H1 (cell line): ENCODE measurements around the gene IQCM. TPM values are rescaled to one million over a fixed set of nuclear protein-coding genes. Genes with fewer than 3 reads are reported as not detected.

Source experiments
- CTCF ChIA-PET: fragments of 300-600 bp; sonication (Branson Sonifier 250); formaldehyde crosslinking; loops from one replicate; lab custom pipeline; 2021; ENCODE audit not compliant: partially characterized antibody; lab: Charles Lee
- POLR2A ChIA-PET: fragments of 300-600 bp; sonication (Branson Sonifier 250); formaldehyde crosslinking; loops from one replicate; lab custom pipeline; 2021; ENCODE audit warnings: inconsistent platforms; ENCODE audit not compliant: partially characterized antibody; lab: Charles Lee
- DNase-seq, 2 experiments: peaks; one replicate each; pipeline versions ENCODE4 v3.0.0 to v3.0.0-alpha.2; 2010 to 2022; ENCODE audit warnings: low spot score in 2 of 2, low read depth in 1 of 2, mixed read lengths in 1 of 2
- FAIRE-seq: peaks from 2 replicates; lab custom pipeline; 2011; peaks lifted over from hg19 to GRCh38; lab: Jason Lieb, UNC
- H2AFZ ChIP-seq: 2 replicates; pipeline ENCODE4 v1.8.1; 2012; ENCODE audit warnings: low read length, inconsistent platforms
- H2AK5ac ChIP-seq: 2 replicates; pipeline ENCODE4 v1.6.1; 2013; ENCODE audit warnings: low read depth, low read length
- H2BK120ac ChIP-seq: replicated peaks from 2 replicates; pipeline ENCODE3; 2013; ENCODE audit warnings: low read depth, low read length, inconsistent platforms
- H2BK12ac ChIP-seq: 2 replicates; pipeline ENCODE4 v1.6.1; 2013; ENCODE audit warnings: low read depth, low read length
- H2BK15ac ChIP-seq: 2 replicates; pipeline ENCODE4 v1.6.1; 2013; ENCODE audit warnings: low read length
- H2BK20ac ChIP-seq: 2 replicates; pipeline ENCODE4 v1.6.1; 2013; ENCODE audit warnings: low read length
- H2BK5ac ChIP-seq: 2 replicates; pipeline ENCODE4 v1.6.1; 2013; ENCODE audit warnings: low read depth, low read length
- H3K14ac ChIP-seq: 2 replicates; pipeline ENCODE4 v1.6.1; 2013; ENCODE audit warnings: inconsistent platforms; ENCODE audit not compliant: insufficient read length
- H3K18ac ChIP-seq: 2 replicates; pipeline ENCODE4 v1.6.1; 2013; ENCODE audit warnings: low read length; ENCODE audit errors: extremely low read depth
- H3K23ac ChIP-seq: 2 replicates; pipeline ENCODE4 v1.6.1; 2013; ENCODE audit warnings: inconsistent platforms; ENCODE audit not compliant: insufficient read length
- H3K23me2 ChIP-seq: 2 replicates; pipeline ENCODE4 v1.6.1; 2013; ENCODE audit warnings: low read depth, low read length
- H3K27ac ChIP-seq: 2 replicates; pipeline ENCODE4 v1.6.1; 2011; ENCODE audit warnings: low read depth, low read length, inconsistent platforms
- H3K27me3 ChIP-seq, 4 experiments: replicated peaks in 1 of 4; 1 replicate in 1 of 4; 2 replicates in 3 of 4; pipeline versions ENCODE4 v1.6.1 to v1.8.1; 2011 to 2013; ENCODE audit warnings: low read length in 3 of 4, mild to moderate bottlenecking in 3 of 4, inconsistent platforms in 2 of 4, mixed read lengths in 2 of 4, moderate library complexity in 1 of 4; ENCODE audit not compliant: control insufficient read depth in 3 of 4, insufficient read depth in 3 of 4; ENCODE audit errors: extremely low read depth in 1 of 4
- H3K36me3 ChIP-seq, 4 experiments: 2 replicates each; pipeline versions ENCODE4 v1.6.1 to v1.8.1; 2011 to 2013; ENCODE audit warnings: mild to moderate bottlenecking in 4 of 4, low read length in 3 of 4, moderate library complexity in 2 of 4, control low read depth in 1 of 4, inconsistent platforms in 1 of 4; ENCODE audit not compliant: insufficient read depth in 4 of 4, control insufficient read depth in 2 of 4
- H3K4ac ChIP-seq: replicated peaks from 2 replicates; pipeline ENCODE3; 2013; ENCODE audit warnings: low read length, low read depth, mixed read lengths, inconsistent platforms; ENCODE audit not compliant: insufficient read length
- H3K4me1 ChIP-seq, 4 experiments: replicated peaks in 1 of 4; 1 replicate in 1 of 4; 2 replicates in 3 of 4; pipeline versions ENCODE4 v1.6.1 to v1.8.1; 2011 to 2013; ENCODE audit warnings: low read length in 3 of 4, inconsistent platforms in 2 of 4, mixed read lengths in 1 of 4; ENCODE audit not compliant: insufficient read depth in 4 of 4, control insufficient read depth in 3 of 4
- H3K4me2 ChIP-seq, 2 experiments: 2 replicates each; pipeline versions ENCODE4 v1.6.1 to v1.8.1; 2011 to 2013; ENCODE audit warnings: low read depth in 2 of 2, low read length in 2 of 2, control low read depth in 1 of 2, inconsistent platforms in 1 of 2, mild to moderate bottlenecking in 1 of 2; ENCODE audit not compliant: insufficient read depth in 1 of 2
- H3K4me3 ChIP-seq, 4 experiments: fragments of 200-600, 300-600 bp in 1 of 4; sonication (generic), shearing (Covaris generic), sonication (Bioruptor Twin) in 1 of 4; 2 replicates each; pipeline versions ENCODE4 v1.5.1 to v1.8.1; 2011 to 2016; ENCODE audit warnings: low read length in 4 of 4, low read depth in 3 of 4, control low read depth in 2 of 4, inconsistent platforms in 2 of 4, mild to moderate bottlenecking in 2 of 4, mixed read lengths in 1 of 4, moderate library complexity in 1 of 4; ENCODE audit not compliant: insufficient read depth in 2 of 4; ENCODE audit errors: extremely low read depth in 1 of 4
- H3K56ac ChIP-seq: replicated peaks from 2 replicates; pipeline ENCODE3; 2013; ENCODE audit warnings: low read depth, mild to moderate bottlenecking, mixed read lengths, low read length, inconsistent platforms; ENCODE audit not compliant: insufficient read length
- H3K79me1 ChIP-seq: 2 replicates; pipeline ENCODE4 v1.6.1; 2013; ENCODE audit warnings: low read depth, low read length, control low read depth
- H3K79me2 ChIP-seq, 2 experiments: 2 replicates each; pipeline versions ENCODE4 v1.6.1 to v1.8.1; 2012 to 2013; ENCODE audit warnings: low read length in 2 of 2, mild to moderate bottlenecking in 2 of 2, inconsistent platforms in 1 of 2; ENCODE audit not compliant: insufficient read depth in 2 of 2, control insufficient read depth in 1 of 2
- H3K9ac ChIP-seq, 4 experiments: replicated peaks in 1 of 4; 1 replicate in 1 of 4; 2 replicates in 3 of 4; pipeline versions ENCODE4 v1.6.1 to v1.8.1; 2011 to 2013; ENCODE audit warnings: low read depth in 3 of 4, low read length in 3 of 4, control low read depth in 2 of 4, mild to moderate bottlenecking in 2 of 4, moderate library complexity in 2 of 4, inconsistent platforms in 1 of 4; ENCODE audit errors: extremely low read depth in 1 of 4
- H3K9me3 ChIP-seq, 2 experiments: 2 replicates each; pipeline versions ENCODE4 v1.6.1 to v1.8.1; 2012 to 2013; ENCODE audit warnings: mild to moderate bottlenecking in 2 of 2, moderate library complexity in 2 of 2, control low read depth in 1 of 2, inconsistent platforms in 1 of 2, low read depth in 1 of 2, low read length in 1 of 2, mixed read lengths in 1 of 2; ENCODE audit not compliant: insufficient read depth in 2 of 2
- H4K20me1 ChIP-seq, 2 experiments: replicated peaks in 1 of 2; 2 replicates each; pipeline versions ENCODE3 to v1.8.1; 2011 to 2013; ENCODE audit warnings: inconsistent platforms in 2 of 2, low read length in 2 of 2, mild to moderate bottlenecking in 1 of 2; ENCODE audit not compliant: insufficient read depth in 2 of 2, control insufficient read depth in 1 of 2
- H4K5ac ChIP-seq: 2 replicates; pipeline ENCODE4 v1.6.1; 2013; ENCODE audit warnings: low read length, low read depth, mixed read lengths, inconsistent platforms; ENCODE audit not compliant: insufficient read length
- H4K8ac ChIP-seq: 2 replicates; pipeline ENCODE4 v1.8.0; 2013; ENCODE audit warnings: mild to moderate bottlenecking, moderate library complexity, low read length, inconsistent platforms; ENCODE audit not compliant: insufficient read depth; ENCODE audit errors: extremely low read depth
- H4K91ac ChIP-seq: replicated peaks from 2 replicates; pipeline ENCODE3; 2013; ENCODE audit warnings: low read length, mixed read lengths, inconsistent platforms; ENCODE audit not compliant: insufficient read length
- ATF3 ChIP-seq: IDR thresholded peaks from 2 replicates; pipeline ENCODE4 v1.6.1; 2011; ENCODE audit warnings: low read depth, mild to moderate bottlenecking, low read length; ENCODE audit not compliant: insufficient read depth
- JUN ChIP-seq: IDR thresholded peaks from 2 replicates; pipeline ENCODE4 v1.6.1; 2011; ENCODE audit warnings: low read depth, mild to moderate bottlenecking, improper control_type of control experiment, low read length
- POLR2A ChIP-seq, 2 experiments: IDR thresholded peaks; 1 replicate in 1 of 2; 2 replicates in 1 of 2; pipeline ENCODE4 v1.6.1; 2011; ENCODE audit warnings: low read depth in 2 of 2, low read length in 2 of 2, mild to moderate bottlenecking in 2 of 2; ENCODE audit errors: control extremely low read depth in 1 of 2
- RBBP5 ChIP-seq: IDR thresholded peaks from 2 replicates; pipeline ENCODE4 v1.7.1; 2012; ENCODE audit warnings: low read depth, mild to moderate bottlenecking, inconsistent platforms, low read length, moderate library complexity, borderline replicate concordance
- SP2 ChIP-seq: IDR thresholded peaks from 2 replicates; pipeline ENCODE4 v1.6.1; 2012; ENCODE audit warnings: mild to moderate bottlenecking, low read length, inconsistent platforms
- TAF7 ChIP-seq: optimal IDR thresholded peaks from 2 replicates; pipeline ENCODE3; 2011; ENCODE audit warnings: low read depth, mild to moderate bottlenecking, inconsistent platforms, low read length, moderate library complexity, borderline replicate concordance
- ZNF274 ChIP-seq: IDR thresholded peaks from 2 replicates; pipeline ENCODE4 v1.7.0; 2012; ENCODE audit warnings: low read length, borderline replicate concordance; ENCODE audit errors: extremely low read depth
- WGBS, 2 experiments: shearing (Covaris generic) in 1 of 2; methylation state at CpG; one replicate each; pipeline versions ENCODE4 v1.1.6 to v1.1.7; 2013 to 2015; ENCODE audit warnings: low lambda C conversion rate in 2 of 2, mixed read lengths in 2 of 2, inconsistent platforms in 1 of 2, low coverage in 1 of 2, missing lambda C conversion rate in 1 of 2; ENCODE audit not compliant: insufficient replicate concordance in 2 of 2, insufficient coverage in 1 of 2, insufficient read length in 1 of 2; ENCODE audit errors: extremely low coverage in 1 of 2, missing lambda C conversion rate in 1 of 2; 5-methylcytosine and 5-hydroxymethylcytosine counted together
- polyA plus RNA-seq, 7 experiments: library from polyadenylated mRNA; depleted of rRNA in 3 of 7; stranded (reverse) in 5 of 7; unstranded in 2 of 7; fragments of >200 nt in 5 of 7; fragments of 200-250 nt in 2 of 7; gene quantifications; 1 replicate in 5 of 7; 2 replicates in 1 of 7; 4 replicates in 1 of 7; pipeline versions ENCODE4 v1.2.1 to v1.2.3, GENCODE V29; 2011 to 2013; ENCODE audit warnings: missing spikeins in 2 of 7, mixed read lengths in 2 of 7
- total RNA-seq: library from RNA; stranded (reverse); fragmentation: NEBNext Ultra II Directional; extraction: Animal tissue kit (Norgen Biotek cat#: 25700); gene quantifications from 2 replicates; pipeline ENCODE4 v1.2.1, GENCODE V29; 2021

The IQCM gene
- total and polyA plus RNA-seq, 2 of the 8 experiments (the other 6 are each of a cell fraction or from before 2014, with no cell fraction given), result not detected

DNA sequence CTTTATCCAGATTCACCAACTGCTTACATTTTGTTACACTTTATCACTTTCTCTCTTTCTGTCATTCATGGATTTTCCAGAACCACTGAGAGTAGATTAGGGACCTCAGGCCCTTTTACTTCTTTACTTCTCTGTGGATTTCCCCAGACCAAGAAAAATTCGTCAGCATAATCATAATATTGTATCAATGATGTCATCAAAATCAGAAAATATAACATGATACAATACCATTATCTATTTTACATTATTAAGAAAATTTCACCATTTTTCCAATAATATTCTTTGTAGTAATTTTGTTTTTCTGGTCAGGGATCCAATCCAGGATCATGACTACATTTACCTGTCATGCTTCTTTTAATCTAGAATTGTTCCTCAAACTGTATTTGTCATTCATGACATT lies 494.2 kb downstream of the IQCM start:
- Histone ChIP-seq H2AK5ac (no peak overlapping the region), H3K56ac (no peak overlapping the region), H3K23me2 (no peaks in the 10 kb centered on the region), H2BK12ac (no peak overlapping the region), H3K79me2 (no peaks in the 10 kb centered on the region), H3K79me1 (no peaks in the 10 kb centered on the region)
- POLR2A ChIA-PET, result no interaction called here
- no peak for TF ChIP-seq RBBP5
- TF ChIP-seq TAF7, result no peak
- TF ChIP-seq SP2, result no peak
- no peak for TF ChIP-seq ZNF274
- TF ChIP-seq JUN, result no peak
- no peak for TF ChIP-seq POLR2A (IDR thresholded peaks at IDR 0.05; ENCODE audit: control extremely low read depth in 1 of 2, low read depth in 2 of 2, low read length in 2 of 2)
- no peak for TF ChIP-seq ATF3
- TF ChIP-seq, all 59 proteins: peak for 0
- no peak overlapping the region for H3K23ac ChIP-seq
- no peak overlapping the region for H4K5ac ChIP-seq
- H3K4me3 ChIP-seq, result no peak overlapping the region
- H3K4me1 ChIP-seq, result no peaks in the 10 kb centered on the region
- FAIRE-seq, result no peak
- no peak for DNase-seq
- no peak overlapping the region for H2BK20ac ChIP-seq
- H3K27ac ChIP-seq, result no peak overlapping the region
- no peak overlapping the region for H2BK5ac ChIP-seq
- no peaks in the 10 kb centered on the region for H3K27me3 ChIP-seq
- H3K4me2 ChIP-seq, result no peak overlapping the region
- no peak overlapping the region for H4K8ac ChIP-seq
- no peak overlapping the region for H3K14ac ChIP-seq
- no peak overlapping the region for H2AFZ ChIP-seq
- peaks cover 22 to 26% of the 10 kb centered on the region in 2 experiments for H3K9me3 ChIP-seq
- CTCF ChIA-PET, result no interaction called here
- no peak overlapping the region for H3K4ac ChIP-seq
- H2BK15ac ChIP-seq, result no peak overlapping the region
- H2BK120ac ChIP-seq, result no peak overlapping the region
- no peak overlapping the region for H3K9ac ChIP-seq
- no peak overlapping the region for H4K91ac ChIP-seq
- no peaks in the 10 kb centered on the region for H3K36me3 ChIP-seq
- no peaks in the 10 kb centered on the region for H4K20me1 ChIP-seq
- no peak overlapping the region for H3K18ac ChIP-seq
- WGBS, 2 experiments, result 80% methylated on average over 1 of the region's 1 CpG; no CpG with 5 or more reads in 1 of the 2 experiments
